Activated CD8-positive, alpha-beta T cell treated with anti-CD3 and anti-CD28 coated beads for 36 hours (primary cell): ENCODE results near the gene FSIP1. TPM values are rescaled to one million over a fixed set of nuclear protein-coding genes. Genes with fewer than 3 reads are reported as not detected.
A peak's percentile ranks its signal among the peaks of the same experiment; 100 is the strongest.

Source experiments
- ATAC-seq: fragments of 200-7000 bp; cut with Tn5 transposase; one replicate; pipeline ENCODE4 v1.10.0; 2021; ENCODE audit warnings: mild to moderate bottlenecking, moderate library complexity
- CTCF ChIA-PET: fragments of 350-600 bp; sonication (Branson Sonifier 250); formaldehyde crosslinking; loops from one replicate; lab custom pipeline; 2021; ENCODE audit warnings: antibody characterized with exemption; lab: Charles Lee
- POLR2A ChIA-PET: fragments of 350-600 bp; sonication (Branson Sonifier 250); formaldehyde crosslinking; loops from one replicate; lab custom pipeline; 2021; ENCODE audit warnings: antibody characterized with exemption; lab: Charles Lee
- DNase-seq: peaks from one replicate; pipeline ENCODE4 v3.0.0-alpha.2; 2020
- H3K27ac Mint-ChIP-seq: one replicate; pipeline ENCODE4 v1.8.0; 2021; ENCODE audit warnings: mild to moderate bottlenecking, mixed read lengths
- H3K27me3 Mint-ChIP-seq: one replicate; pipeline ENCODE4 v1.8.0; 2021; ENCODE audit warnings: mixed read lengths
- H3K36me3 Mint-ChIP-seq: one replicate; pipeline ENCODE4 v1.8.0; 2021; ENCODE audit warnings: low read depth, mixed read lengths
- H3K4me1 Mint-ChIP-seq: one replicate; pipeline ENCODE4 v1.8.0; 2021; ENCODE audit warnings: low read depth, mixed read lengths
- H3K4me3 Mint-ChIP-seq: one replicate; pipeline ENCODE4 v1.8.0; 2021; ENCODE audit warnings: mild to moderate bottlenecking, moderate library complexity, mixed read lengths
- H3K9me3 Mint-ChIP-seq: one replicate; pipeline ENCODE4 v1.8.0; 2021; ENCODE audit warnings: mixed read lengths
- intact Hi-C: fragments of 100-400 bp; cut with micrococcal nuclease; formaldehyde crosslinking; loops from one replicate; pipeline ENCODE4 v1.10.0; 2022
- total RNA-seq, 2 experiments: library from RNA; stranded (reverse); gene quantifications; one replicate each; pipeline ENCODE4 v1.2.3, GENCODE V29; 2021
- TF ChIP-seq, protein P1 (sequence below): fragments of 200-600 bp; IDR thresholded peaks from one replicate; pipeline ENCODE4 v1.8.0; 2022; ENCODE audit warnings: antibody characterized with exemption, mild to moderate bottlenecking

FSIP1 gene
- total RNA-seq, 2 experiments from 2014 or later, result 0.36 to 0.43 TPM

DNA sequence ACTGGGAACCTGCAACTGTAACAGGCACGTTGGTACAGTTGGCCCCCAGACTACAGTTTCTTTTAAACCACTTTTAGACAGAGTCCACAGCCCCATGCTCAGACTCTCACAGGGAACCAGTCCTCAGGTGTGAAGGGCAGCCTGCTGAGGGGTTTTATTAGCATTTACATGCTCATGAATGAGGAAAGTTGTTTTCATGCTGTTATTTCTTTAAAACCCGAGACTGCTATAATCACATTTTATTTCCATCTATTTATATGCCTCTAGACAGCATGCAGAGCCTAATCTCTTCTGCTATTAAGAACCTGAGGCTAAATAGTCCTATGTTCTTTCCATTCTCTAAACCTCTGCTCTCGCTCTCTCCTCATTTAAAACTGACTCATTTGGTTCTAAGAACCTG lies 26.3 kb upstream of the FSIP1 start:
- Mint-ChIP-seq H3K36me3 (no peaks in the 10 kb centered on the region), H3K27me3 (peaks cover 14% of the 10 kb centered on the region), H3K9me3 (no peaks in the 10 kb centered on the region), H3K4me1 (no peaks in the 10 kb centered on the region), H3K4me3 (no peak overlapping the region), H3K27ac (no peak overlapping the region)
- DNase-seq (no peak), ATAC-seq (no peak)
- TF ChIP-seq, protein P1, sequence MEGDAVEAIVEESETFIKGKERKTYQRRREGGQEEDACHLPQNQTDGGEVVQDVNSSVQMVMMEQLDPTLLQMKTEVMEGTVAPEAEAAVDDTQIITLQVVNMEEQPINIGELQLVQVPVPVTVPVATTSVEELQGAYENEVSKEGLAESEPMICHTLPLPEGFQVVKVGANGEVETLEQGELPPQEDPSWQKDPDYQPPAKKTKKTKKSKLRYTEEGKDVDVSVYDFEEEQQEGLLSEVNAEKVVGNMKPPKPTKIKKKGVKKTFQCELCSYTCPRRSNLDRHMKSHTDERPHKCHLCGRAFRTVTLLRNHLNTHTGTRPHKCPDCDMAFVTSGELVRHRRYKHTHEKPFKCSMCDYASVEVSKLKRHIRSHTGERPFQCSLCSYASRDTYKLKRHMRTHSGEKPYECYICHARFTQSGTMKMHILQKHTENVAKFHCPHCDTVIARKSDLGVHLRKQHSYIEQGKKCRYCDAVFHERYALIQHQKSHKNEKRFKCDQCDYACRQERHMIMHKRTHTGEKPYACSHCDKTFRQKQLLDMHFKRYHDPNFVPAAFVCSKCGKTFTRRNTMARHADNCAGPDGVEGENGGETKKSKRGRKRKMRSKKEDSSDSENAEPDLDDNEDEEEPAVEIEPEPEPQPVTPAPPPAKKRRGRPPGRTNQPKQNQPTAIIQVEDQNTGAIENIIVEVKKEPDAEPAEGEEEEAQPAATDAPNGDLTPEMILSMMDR, result no peak
- intact Hi-C loops, result no loop called here
- POLR2A ChIA-PET, result no interaction called here
- CTCF ChIA-PET, result no interaction called here

DNA sequence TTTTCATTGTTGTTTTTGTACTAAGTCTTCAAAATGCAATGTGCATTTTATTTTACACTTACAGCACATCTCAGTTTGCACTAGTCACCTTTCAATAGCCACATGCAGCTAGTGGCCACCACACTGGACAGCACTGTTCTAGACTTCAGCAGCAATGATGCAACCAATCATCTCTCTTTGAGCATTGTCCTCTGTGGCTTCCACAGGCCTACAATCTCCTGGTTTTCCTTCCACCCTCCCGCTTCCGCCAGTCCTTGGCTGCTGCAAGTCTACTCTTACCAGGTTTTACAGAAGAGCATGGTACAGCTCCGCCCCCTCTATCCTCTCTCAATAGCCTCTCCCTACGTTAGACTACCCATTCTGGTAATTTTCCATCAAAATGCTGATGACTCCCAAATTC lies 25.1 kb upstream of the FSIP1 start:
- TF ChIP-seq, protein P1, result no peak
- H3K27ac Mint-ChIP-seq, result no peak overlapping the region
- ChIA-PET CTCF (no interaction called here), POLR2A (no interaction called here)
- no peaks in the 10 kb centered on the region for H3K4me1 Mint-ChIP-seq
- H3K27me3 Mint-ChIP-seq, result peaks cover 15% of the 10 kb centered on the region
- H3K4me3 Mint-ChIP-seq, result no peak overlapping the region
- DNase-seq (no peak), ATAC-seq (no peak)
- intact Hi-C loops, result no loop called here
- no peaks in the 10 kb centered on the region for H3K9me3 Mint-ChIP-seq
- no peaks in the 10 kb centered on the region for H3K36me3 Mint-ChIP-seq

DNA sequence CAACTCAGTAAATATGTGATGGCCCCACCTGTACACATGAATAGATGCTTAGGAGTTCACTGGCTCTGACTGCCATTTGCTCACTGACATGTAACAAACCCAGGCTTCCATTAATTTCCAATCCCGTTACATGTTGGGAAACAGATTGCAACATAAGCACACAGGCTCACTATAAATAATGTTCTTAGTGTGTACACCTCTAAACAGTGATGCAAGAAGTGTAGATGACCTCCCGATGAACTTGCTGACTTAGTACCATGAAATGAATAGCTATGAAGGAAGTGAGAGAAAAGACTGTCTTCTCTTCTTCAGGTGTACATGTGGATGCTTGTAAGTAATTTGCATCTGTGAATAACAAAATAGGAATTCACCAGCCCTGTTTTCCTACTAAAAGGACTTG lies 21.4 kb upstream of the FSIP1 start:
- DNase-seq (no peak), ATAC-seq (no peak)
- intact Hi-C loops, result no loop called here
- Mint-ChIP-seq H3K36me3 (no peaks in the 10 kb centered on the region), H3K27me3 (peaks cover 16% of the 10 kb centered on the region), H3K9me3 (no peaks in the 10 kb centered on the region), H3K4me1 (no peaks in the 10 kb centered on the region), H3K27ac (no peak overlapping the region), H3K4me3 (no peak overlapping the region)
- POLR2A ChIA-PET, result no interaction called here
- TF ChIP-seq, protein P1, result no peak
- CTCF ChIA-PET, result no interaction called here

DNA sequence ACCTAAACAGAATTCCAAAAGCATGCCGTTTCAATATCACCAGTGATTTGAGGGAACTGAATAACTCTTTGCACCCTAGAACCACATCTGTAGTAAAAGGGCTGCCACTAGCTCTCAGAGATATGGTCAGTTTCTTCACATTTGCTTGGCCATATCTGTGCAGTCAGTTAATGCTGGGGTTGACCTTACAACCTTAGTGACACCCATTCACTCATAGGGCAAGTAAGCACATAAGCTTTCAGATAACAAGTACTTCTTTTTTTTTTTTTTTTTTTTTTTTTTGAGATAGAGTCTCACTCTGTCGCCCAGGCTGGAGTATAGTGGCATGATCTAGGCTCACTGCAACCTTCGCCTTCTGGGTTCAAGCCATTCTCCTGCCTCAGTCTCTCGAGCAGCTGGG lies 20.4 kb upstream of the FSIP1 start:
- H3K27ac Mint-ChIP-seq, result no peak overlapping the region
- intact Hi-C loops, result no loop called here
- H3K4me1 Mint-ChIP-seq, result no peaks in the 10 kb centered on the region
- no peaks in the 10 kb centered on the region for H3K36me3 Mint-ChIP-seq
- H3K9me3 Mint-ChIP-seq, result no peaks in the 10 kb centered on the region
- peaks cover 11% of the 10 kb centered on the region for H3K27me3 Mint-ChIP-seq
- no peak for DNase-seq
- ATAC-seq, result no peak
- H3K4me3 Mint-ChIP-seq, result no peak overlapping the region
- TF ChIP-seq, protein P1, result no peak
- ChIA-PET CTCF (interaction anchor here (1.2 kb wide), 1 partner anchor 13 kb away, joined by 4 read pairs; no protein-coding TSS in a partner anchor), POLR2A (no interaction called here)

DNA sequence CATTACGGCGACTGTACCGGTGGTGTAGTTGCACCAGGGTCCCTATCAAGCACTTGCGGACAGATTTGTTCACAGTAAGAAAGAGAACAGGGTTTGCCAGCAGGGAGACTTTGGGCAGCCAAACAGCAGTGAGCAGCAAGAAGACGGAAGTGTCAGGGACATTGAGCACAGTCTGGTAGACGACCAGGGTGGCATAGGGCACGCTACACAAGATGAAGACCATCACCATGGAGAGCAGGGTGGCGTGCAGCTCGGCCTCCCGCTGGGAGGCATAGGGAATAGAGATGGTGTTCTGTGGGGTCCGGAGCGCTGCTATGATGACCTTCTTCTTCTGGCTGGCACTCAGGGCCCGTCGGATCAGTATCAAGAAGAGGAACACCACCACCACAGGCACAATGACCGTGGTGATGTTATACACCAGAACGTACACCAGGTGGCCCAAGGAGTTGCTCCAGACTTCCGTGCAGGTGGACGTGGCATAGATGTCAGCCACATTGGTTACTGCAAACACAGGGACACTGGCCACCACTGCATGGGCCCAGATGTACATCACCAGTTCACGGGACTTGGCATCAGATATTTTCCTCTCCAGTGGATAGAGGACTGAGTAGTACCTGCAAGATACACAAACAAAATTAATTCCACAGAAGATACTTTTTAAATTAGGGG lies 19.1 kb upstream of the FSIP1 start:
- ChIA-PET POLR2A (no interaction called here), CTCF (interaction anchor here (0.7 to 1.2 kb wide), 2 partner anchors 12 to 129 kb away, joined by 3 to 4 read pairs; no protein-coding TSS in a partner anchor)
- Mint-ChIP-seq H3K27ac (no peak overlapping the region), H3K27me3 (peaks cover 14% of the 10 kb centered on the region), H3K4me3 (no peak overlapping the region), H3K9me3 (no peaks in the 10 kb centered on the region), H3K36me3 (no peaks in the 10 kb centered on the region), H3K4me1 (no peaks in the 10 kb centered on the region)
- ATAC-seq (peak; percentile 65), DNase-seq (peak; percentile 21)
- TF ChIP-seq, protein P1, result peak; percentile 39
- intact Hi-C loops, result no loop called here
